SK-N-DZ (cell line): Measurements from ENCODE around the gene NLGN1.
"Not testable (repeated sequence)": the region's sequence is repeated elsewhere in the genome, so short reads cannot be mapped to it uniquely, and the experiment has no call there.

ENCODE experiments used
- DNase-seq: peaks from one replicate; pipeline ENCODE4 v3.0.0-alpha.2; 2015; ENCODE audit warnings: low spot score

Gene NLGN1

DNA sequence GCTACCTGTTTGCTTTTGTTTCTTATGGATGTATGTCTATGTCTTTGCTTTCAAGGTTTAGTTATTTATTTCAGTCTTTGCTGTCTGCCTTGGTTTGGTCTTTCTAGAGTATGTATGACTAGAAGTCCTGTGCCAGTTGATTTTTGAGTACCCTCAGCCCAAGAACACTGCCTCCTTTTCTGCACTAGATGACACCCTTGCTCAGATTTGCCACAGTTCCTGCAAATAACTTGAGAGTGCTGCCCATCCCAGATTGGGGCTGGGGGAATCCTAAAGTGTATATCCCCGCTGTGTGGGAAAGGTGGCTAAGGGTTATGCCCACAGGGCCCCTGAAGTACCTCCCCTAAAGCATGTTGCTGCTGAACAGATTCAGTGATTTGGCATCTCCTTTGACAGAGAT is 32.0 kb downstream of the NLGN1 start:
- DNase-seq = no peak

- no peak for DNase-seq
Observed at GRCh38 chr3:173430576-173430975, 33.0 kb downstream of the NLGN1 start.

DNA sequence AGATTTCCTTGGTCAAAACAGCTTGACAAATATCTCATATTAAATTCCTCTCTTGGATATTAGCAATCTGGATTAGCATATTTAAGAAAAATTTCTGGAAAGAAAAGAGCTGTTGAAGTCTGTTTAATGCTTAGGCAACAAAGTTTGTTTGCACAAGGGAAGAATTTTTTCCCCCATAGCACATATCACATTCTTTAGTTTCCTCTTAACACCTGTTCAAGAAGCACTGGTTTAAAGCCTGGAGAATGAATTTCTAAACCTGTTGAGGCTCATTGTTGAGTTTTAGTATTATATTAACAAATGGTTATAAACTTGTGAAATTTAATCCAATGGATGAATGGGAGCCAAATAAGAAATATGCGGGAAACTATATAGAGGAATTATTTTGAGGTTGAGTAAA is 41.5 kb downstream of the NLGN1 start:
- no peak for DNase-seq

GRCh38 chr3:173440514-173440913 is 43.0 kb downstream of the NLGN1 start:
- no peak for DNase-seq

DNA sequence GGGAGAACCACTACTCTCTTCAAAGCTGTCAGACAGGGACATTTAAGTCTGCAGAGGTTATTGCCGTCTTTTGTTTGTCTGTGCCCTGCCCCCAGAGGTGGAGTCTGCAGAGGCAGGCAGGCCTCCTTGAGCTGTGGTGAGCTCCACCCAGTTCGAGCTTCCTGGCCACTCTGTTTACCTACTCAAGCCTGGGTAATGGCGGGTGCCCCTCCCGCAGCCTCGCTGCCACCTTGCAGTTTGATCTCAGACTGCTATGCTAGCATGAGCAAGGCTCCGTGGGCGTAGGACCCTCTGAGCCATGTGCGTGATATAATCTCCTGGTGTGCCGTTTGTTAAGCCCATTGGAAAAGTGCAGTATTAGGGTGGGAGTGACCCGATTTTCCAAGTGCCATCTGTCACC is 54.0 kb downstream of the NLGN1 start:
- DNase-seq = not testable (repeated sequence)

- DNase-seq = no peak
Observed at GRCh38 chr3:173463250-173463649, 65.7 kb downstream of the NLGN1 start.

DNA sequence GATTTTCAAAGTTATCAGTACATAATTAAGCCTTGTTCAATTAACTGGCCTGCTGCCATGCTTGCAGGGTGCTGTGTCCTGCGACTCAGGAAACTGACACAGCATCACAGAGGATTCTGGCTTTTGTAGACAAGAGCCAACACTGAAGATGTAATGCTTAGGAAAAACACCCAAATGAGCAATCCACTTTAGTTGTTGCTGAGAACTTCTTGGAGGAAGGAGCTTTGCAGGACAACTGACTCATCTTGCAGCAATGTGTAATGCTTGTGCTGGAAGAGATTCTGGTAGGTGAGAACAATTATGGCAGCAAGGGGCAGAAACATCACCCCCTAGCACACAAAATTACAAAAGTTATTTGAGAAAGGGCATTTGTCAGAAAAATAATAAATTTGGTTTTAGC is 67.6 kb downstream of the NLGN1 start:
- DNase-seq = no peak

- DNase-seq = no peak
Observed at GRCh38 chr3:173465898-173466678, 68.5 kb downstream of the NLGN1 start.

DNA sequence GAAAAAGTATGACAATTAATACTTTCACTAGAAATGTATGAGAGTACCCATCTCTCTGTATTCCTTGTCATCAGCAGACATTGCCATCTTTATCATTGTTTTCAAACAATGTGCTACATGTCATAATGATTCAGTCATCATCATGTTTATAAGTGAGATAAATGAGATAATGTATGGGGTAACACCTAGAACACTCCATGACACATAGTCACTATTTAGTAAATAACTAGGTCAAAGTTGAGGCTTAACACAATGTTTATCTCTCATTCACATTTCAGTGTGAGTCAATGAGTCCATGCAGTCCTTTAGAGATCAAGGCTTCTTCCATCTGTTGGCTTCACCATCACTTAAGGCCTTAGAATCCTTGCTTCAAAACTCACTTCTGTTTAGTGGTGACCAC is 70.0 kb downstream of the NLGN1 start:
- DNase-seq = no peak

GRCh38 chr3:173473237-173473636 is 75.7 kb downstream of the NLGN1 start:
- DNase-seq = no peak

DNA sequence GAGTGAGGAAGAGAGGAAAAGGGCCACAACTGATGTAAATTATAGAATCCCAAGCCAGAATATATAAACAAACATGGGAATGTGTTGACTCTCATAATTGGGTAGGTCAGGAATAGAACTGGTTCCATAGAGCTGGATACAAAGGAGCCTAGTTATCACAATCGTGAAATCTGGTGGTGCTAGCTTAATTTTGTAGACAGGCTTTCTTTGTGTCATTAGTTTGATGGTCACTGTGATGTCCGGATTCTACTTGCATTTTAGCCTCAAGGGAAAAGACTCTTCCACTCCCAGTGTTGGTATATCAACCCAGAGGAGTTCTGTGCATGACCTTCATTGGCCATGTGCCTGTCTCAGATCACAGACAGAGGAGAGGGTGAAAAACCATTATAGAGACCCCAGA is 81.8 kb downstream of the NLGN1 start:
- no peak for DNase-seq

DNA sequence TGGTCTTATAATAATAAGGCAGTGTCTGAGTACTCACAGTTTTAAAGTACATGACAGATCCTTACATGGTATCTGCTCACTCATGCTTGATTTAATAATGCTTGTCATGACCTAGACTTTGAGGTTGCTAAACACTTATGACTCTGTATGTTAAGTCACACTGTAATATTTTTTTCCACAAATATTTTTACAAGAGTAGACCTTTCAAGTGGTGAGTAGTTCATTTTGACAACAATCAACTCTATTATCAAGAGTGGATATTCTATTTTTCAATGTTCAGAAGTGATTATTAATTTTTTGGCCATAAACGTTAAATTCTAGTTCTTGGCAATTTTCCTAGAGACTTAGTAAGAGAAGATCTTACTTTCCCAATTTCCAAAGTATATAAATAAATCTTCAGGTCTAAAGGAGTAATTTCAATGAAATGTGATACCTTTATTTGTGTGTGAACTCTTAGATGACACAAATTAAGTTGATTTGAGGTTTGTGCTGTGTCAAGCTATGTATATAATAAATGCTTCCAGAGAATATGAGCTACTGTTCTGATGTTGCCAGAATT is 104.5 kb downstream of the NLGN1 start:
- DNase-seq = no peak

DNA sequence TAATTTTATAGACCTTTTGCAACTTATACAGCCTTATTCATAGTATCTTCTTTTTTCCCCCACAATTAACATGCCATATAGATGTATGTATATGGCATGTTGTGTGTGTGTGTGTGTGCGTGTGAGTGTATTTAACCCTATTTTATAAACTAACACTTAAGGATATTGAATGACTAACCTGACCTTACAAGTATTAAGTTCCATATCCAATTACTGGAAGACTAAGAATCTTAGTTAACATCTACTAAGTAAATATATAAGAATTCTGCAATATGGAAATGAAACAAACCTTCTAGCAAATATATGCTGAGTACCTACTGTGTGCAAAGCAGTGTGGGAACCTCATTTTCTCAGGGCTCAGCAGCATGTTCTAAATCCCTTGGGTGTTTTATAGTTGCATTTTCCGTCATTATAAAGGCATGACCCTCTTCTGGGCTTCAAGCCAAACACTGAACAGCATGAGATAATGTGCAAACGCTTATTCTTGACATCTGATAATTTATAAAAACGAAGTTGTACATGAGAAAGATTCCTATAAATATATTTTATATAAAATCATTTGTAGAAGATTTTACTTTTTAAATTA is 105.5 kb downstream of the NLGN1 start:
- no peak for DNase-seq

DNA sequence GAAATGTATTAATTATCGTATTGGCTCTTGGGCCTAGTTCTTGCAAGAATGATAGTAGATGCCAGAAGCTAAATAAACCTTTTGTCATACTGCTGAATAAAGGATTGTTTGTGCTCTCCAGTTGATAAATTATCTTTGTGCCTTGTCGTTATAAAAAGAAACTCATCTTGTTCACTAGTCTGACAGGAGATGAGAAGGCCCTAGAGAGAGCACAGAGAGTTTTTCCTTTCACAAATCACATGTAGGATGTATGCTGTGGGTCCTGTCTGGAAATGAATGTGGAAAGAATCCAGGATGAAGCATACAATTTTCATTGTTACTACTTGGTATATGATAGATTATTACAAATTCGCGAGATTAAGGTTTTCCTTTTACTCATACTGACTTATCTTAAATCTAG is 113.0 kb downstream of the NLGN1 start:
- DNase-seq = no peak

GRCh38 chr3:173513123-173513522 is 115.6 kb downstream of the NLGN1 start:
- no peak for DNase-seq

- DNase-seq = peak; percentile 55
Observed at GRCh38 chr3:173529062-173529711, 131.6 kb downstream of the NLGN1 start.

DNA sequence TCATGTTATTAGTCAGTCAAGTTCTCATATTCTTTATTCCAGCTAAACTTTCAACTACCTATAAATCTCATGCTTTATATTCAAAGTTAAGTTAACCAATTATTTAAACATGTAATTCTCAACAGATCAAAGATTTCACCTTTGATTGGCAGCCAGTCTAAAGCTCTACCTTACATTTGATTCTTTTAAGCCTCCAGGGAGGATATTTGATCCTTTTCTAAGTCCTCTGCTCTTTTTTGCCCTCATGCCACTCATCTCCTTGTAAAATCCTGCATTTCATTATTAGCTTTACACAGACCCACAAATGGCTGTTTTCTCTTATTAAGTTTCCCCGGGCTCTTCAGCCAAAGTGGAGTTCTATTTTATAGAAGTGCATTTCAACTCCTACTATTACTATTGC is 134.1 kb downstream of the NLGN1 start:
- DNase-seq = no peak

GRCh38 chr3:173538410-173538809 is 140.9 kb downstream of the NLGN1 start:
- no peak for DNase-seq

- not testable (repeated sequence) for DNase-seq
Observed at GRCh38 chr3:173545590-173545989, 148.0 kb downstream of the NLGN1 start.

GRCh38 chr3:173547070-173547469 is 149.5 kb downstream of the NLGN1 start:
- DNase-seq = no peak

- DNase-seq = no peak
Observed at GRCh38 chr3:173548261-173548660, 150.7 kb downstream of the NLGN1 start.

- no peak for DNase-seq
Observed at GRCh38 chr3:173552526-173552925, 155.0 kb downstream of the NLGN1 start.
